ENCODE data around the gene RAD17. TPM values are rescaled to one million over a fixed set of nuclear protein-coding genes. Genes with fewer than 3 reads are reported as not detected.
"Not testable (repeated sequence)": the region's sequence is repeated elsewhere in the genome, so short reads cannot be mapped to it uniquely, and the experiment has no call there.

RAD17 gene
- total RNA-seq (44.6 TPM), polyA plus RNA-seq (13.8 TPM)

- Histone ChIP-seq H3K4me1 (ENCODE audit: insufficient read depth) (peaks cover 2% of the 10 kb centered on the region), H3K27ac (ENCODE audit: low read depth) (peak within 1 kb of the TSS; percentile 98), H3K4me3 (ENCODE audit: low read depth, low read length) (peak within 1 kb of the TSS; percentile 75), H3K36me3 (ENCODE audit: insufficient read depth) (peaks cover 4% of the 10 kb centered on the region)
- whole genome bisulfite sequencing, result under 1% methylated on average over 66 of the region's 66 CpGs
- peak; percentile 83 for DNase-seq (ENCODE audit: extremely low spot score)
Measured at GRCh38 chr5:69369340-69370121, at the start of gene RAD17, which contains the start of the genes AK6 and TAF9. TSS of gene RAD17 (plus strand) at chr5:69369818. CDS start at chr5:69372209, 2,391 bp downstream. TSS of gene AK6 (minus strand) at chr5:69369520. CDS start at chr5:69369490, 30 bp downstream. TSS of gene TAF9 (minus strand) at chr5:69369520. CDS start at chr5:69365737, 3,783 bp downstream.

GRCh38 chr5:69326365-69326764 lies 43.3 kb upstream of the RAD17 start:
- Histone ChIP-seq H3K27ac (ENCODE audit: low read depth) (no peak overlapping the region), H3K4me3 (ENCODE audit: low read depth, low read length) (no peak overlapping the region)
- WGBS, result 95% methylated on average over 1 of the region's 1 CpG

GRCh38 chr5:69329905-69330489 lies 39.6 kb upstream of the RAD17 start:
- no peak overlapping the region for H3K4me3 ChIP-seq (ENCODE audit: low read depth, low read length)
- no peak for DNase-seq (ENCODE audit: extremely low spot score)
- WGBS, result 81% methylated on average over 9 of the region's 9 CpGs

More at GRCh38 chr5:69326365-69326764, 43.3 kb upstream of the RAD17 start:
- Histone ChIP-seq H3K36me3 (ENCODE audit: insufficient read depth) (no peaks in the 10 kb centered on the region), H3K4me1 (ENCODE audit: insufficient read depth) (no peaks in the 10 kb centered on the region)
- no peak for DNase-seq (ENCODE audit: extremely low spot score)

GRCh38 chr5:69331528-69332445 lies 37.8 kb upstream of the RAD17 start:
- H3K27ac ChIP-seq (ENCODE audit: low read depth), result no peak overlapping the region
- no peaks in the 10 kb centered on the region for H3K4me1 ChIP-seq (ENCODE audit: insufficient read depth)
- DNase-seq (ENCODE audit: extremely low spot score), result no peak
- H3K4me3 ChIP-seq (ENCODE audit: low read depth, low read length), result peak overlapping the region; percentile 71
- no peaks in the 10 kb centered on the region for H3K36me3 ChIP-seq (ENCODE audit: insufficient read depth)
- 65% methylated on average over 11 of the region's 11 CpGs for WGBS

More at GRCh38 chr5:69329905-69330489, 39.6 kb upstream of the RAD17 start:
- Histone ChIP-seq H3K4me1 (ENCODE audit: insufficient read depth) (no peaks in the 10 kb centered on the region), H3K27ac (ENCODE audit: low read depth) (no peak overlapping the region), H3K36me3 (ENCODE audit: insufficient read depth) (no peaks in the 10 kb centered on the region)

- DNase-seq (ENCODE audit: extremely low spot score); H3K36me3 ChIP-seq (ENCODE audit: insufficient read depth); H3K4me3 ChIP-seq (ENCODE audit: low read depth, low read length); H3K27ac ChIP-seq (ENCODE audit: low read depth); H3K4me1 ChIP-seq (ENCODE audit: insufficient read depth): not testable (repeated sequence)
- WGBS, result 95% methylated on average over 25 of the region's 25 CpGs
Measured at GRCh38 chr5:69333668-69334315, 35.8 kb upstream of the RAD17 start.

GRCh38 chr5:69334793-69335268 lies 34.8 kb upstream of the RAD17 start:
- H3K36me3 ChIP-seq (ENCODE audit: insufficient read depth), result no peaks in the 10 kb centered on the region
- no peak overlapping the region for H3K4me3 ChIP-seq (ENCODE audit: low read depth, low read length)
- no peaks in the 10 kb centered on the region for H3K4me1 ChIP-seq (ENCODE audit: insufficient read depth)
- no peak overlapping the region for H3K27ac ChIP-seq (ENCODE audit: low read depth)
- no peak for DNase-seq (ENCODE audit: extremely low spot score)
- WGBS, result 11% methylated on average over 18 of the region's 18 CpGs

- no peak for DNase-seq (ENCODE audit: extremely low spot score)
- H3K36me3 ChIP-seq (ENCODE audit: insufficient read depth), result no peaks in the 10 kb centered on the region
- no peaks in the 10 kb centered on the region for H3K4me1 ChIP-seq (ENCODE audit: insufficient read depth)
- H3K4me3 ChIP-seq (ENCODE audit: low read depth, low read length), result no peak overlapping the region
- 86% methylated on average over 7 of the region's 7 CpGs for WGBS
- H3K27ac ChIP-seq (ENCODE audit: low read depth), result no peak overlapping the region
Measured at GRCh38 chr5:69335341-69335935, 34.2 kb upstream of the RAD17 start.

GRCh38 chr5:69341520-69342161 lies 28.0 kb upstream of the RAD17 start:
- 91% methylated on average over 4 of the region's 4 CpGs for WGBS

GRCh38 chr5:69343083-69343482 lies 26.5 kb upstream of the RAD17 start:
- WGBS, result 49% methylated on average over 1 of the region's 1 CpG
- H3K4me3 ChIP-seq (ENCODE audit: low read depth, low read length), result no peak overlapping the region
- DNase-seq (ENCODE audit: extremely low spot score), result no peak
- H3K27ac ChIP-seq (ENCODE audit: low read depth), result no peak overlapping the region
- H3K4me1 ChIP-seq (ENCODE audit: insufficient read depth), result no peaks in the 10 kb centered on the region
- H3K36me3 ChIP-seq (ENCODE audit: insufficient read depth), result no peaks in the 10 kb centered on the region

More at GRCh38 chr5:69341520-69342161, 28.0 kb upstream of the RAD17 start:
- no peak for DNase-seq (ENCODE audit: extremely low spot score)
- Histone ChIP-seq H3K36me3 (ENCODE audit: insufficient read depth) (no peaks in the 10 kb centered on the region), H3K4me1 (ENCODE audit: insufficient read depth) (no peaks in the 10 kb centered on the region), H3K4me3 (ENCODE audit: low read depth, low read length) (no peak overlapping the region), H3K27ac (ENCODE audit: low read depth) (no peak overlapping the region)

GRCh38 chr5:69350664-69351063 lies 19.0 kb upstream of the RAD17 start:
- Histone ChIP-seq H3K27ac (ENCODE audit: low read depth) (no peak overlapping the region), H3K4me3 (ENCODE audit: low read depth, low read length) (no peak overlapping the region), H3K36me3 (ENCODE audit: insufficient read depth) (peaks cover 2% of the 10 kb centered on the region), H3K4me1 (ENCODE audit: insufficient read depth) (no peaks in the 10 kb centered on the region)
- no peak for DNase-seq (ENCODE audit: extremely low spot score)

- H3K27ac ChIP-seq (ENCODE audit: low read depth), result no peak overlapping the region
- no peak overlapping the region for H3K4me3 ChIP-seq (ENCODE audit: low read depth, low read length)
- no peaks in the 10 kb centered on the region for H3K4me1 ChIP-seq (ENCODE audit: insufficient read depth)
- peaks cover 2% of the 10 kb centered on the region for H3K36me3 ChIP-seq (ENCODE audit: insufficient read depth)
- WGBS, result 58% methylated on average over 3 of the region's 3 CpGs
- DNase-seq (ENCODE audit: extremely low spot score), result no peak
Measured at GRCh38 chr5:69359699-69360098, 9.9 kb upstream of the RAD17 start.

- no peaks in the 10 kb centered on the region for H3K4me1 ChIP-seq (ENCODE audit: insufficient read depth)
- no peak overlapping the region for H3K4me3 ChIP-seq (ENCODE audit: low read depth, low read length)
- H3K36me3 ChIP-seq (ENCODE audit: insufficient read depth), result peaks cover 2% of the 10 kb centered on the region
- 98% methylated on average over 1 of the region's 1 CpG for WGBS
- H3K27ac ChIP-seq (ENCODE audit: low read depth), result no peak overlapping the region
- no peak for DNase-seq (ENCODE audit: extremely low spot score)
Measured at GRCh38 chr5:69360442-69360841, 9.2 kb upstream of the RAD17 start.
